Measurements from ENCODE around the gene TMEM186.

Gene TMEM186

DNA sequence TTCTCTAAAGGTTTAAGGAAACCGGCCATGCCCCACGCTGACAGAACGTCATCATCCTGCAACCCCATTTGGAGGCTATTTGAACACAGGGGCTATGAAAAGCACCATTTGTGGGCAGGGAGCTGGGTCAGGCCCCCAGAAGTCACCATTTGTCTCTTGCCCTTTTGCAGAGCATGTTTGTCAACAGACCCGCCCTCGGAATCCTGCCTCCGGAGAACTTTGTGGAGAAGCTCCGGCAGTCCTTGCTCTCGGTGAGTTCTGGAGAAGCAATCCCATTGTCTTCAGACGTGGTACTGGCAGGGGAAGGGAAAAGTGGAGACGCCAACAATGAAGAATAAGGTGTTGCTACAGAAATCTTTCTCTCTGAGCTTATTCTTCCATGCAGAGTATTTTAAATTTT, 33.5 kb downstream of the TMEM186 start:
- DNase-seq (ENCODE audit: low read depth in 1 of 2, low spot score in 1 of 2) = no peak
- H3K27me3 ChIP-seq (ENCODE audit: insufficient read depth, poor library complexity, severe bottlenecking) = no peaks in the 10 kb centered on the region
- TF ChIP-seq POLR2AphosphoS5 (IDR thresholded peaks at IDR 0.05; ENCODE audit: low read depth) (no peak), GABPA (IDR thresholded peaks at IDR 0.05; ENCODE audit: low read depth) (no peak), SPI1 (IDR thresholded peaks at IDR 0.05; ENCODE audit: borderline replicate concordance, low read depth) (no peak)
- TF ChIP-seq, protein P1, sequence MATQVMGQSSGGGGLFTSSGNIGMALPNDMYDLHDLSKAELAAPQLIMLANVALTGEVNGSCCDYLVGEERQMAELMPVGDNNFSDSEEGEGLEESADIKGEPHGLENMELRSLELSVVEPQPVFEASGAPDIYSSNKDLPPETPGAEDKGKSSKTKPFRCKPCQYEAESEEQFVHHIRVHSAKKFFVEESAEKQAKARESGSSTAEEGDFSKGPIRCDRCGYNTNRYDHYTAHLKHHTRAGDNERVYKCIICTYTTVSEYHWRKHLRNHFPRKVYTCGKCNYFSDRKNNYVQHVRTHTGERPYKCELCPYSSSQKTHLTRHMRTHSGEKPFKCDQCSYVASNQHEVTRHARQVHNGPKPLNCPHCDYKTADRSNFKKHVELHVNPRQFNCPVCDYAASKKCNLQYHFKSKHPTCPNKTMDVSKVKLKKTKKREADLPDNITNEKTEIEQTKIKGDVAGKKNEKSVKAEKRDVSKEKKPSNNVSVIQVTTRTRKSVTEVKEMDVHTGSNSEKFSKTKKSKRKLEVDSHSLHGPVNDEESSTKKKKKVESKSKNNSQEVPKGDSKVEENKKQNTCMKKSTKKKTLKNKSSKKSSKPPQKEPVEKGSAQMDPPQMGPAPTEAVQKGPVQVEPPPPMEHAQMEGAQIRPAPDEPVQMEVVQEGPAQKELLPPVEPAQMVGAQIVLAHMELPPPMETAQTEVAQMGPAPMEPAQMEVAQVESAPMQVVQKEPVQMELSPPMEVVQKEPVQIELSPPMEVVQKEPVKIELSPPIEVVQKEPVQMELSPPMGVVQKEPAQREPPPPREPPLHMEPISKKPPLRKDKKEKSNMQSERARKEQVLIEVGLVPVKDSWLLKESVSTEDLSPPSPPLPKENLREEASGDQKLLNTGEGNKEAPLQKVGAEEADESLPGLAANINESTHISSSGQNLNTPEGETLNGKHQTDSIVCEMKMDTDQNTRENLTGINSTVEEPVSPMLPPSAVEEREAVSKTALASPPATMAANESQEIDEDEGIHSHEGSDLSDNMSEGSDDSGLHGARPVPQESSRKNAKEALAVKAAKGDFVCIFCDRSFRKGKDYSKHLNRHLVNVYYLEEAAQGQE (IDR thresholded peaks at IDR 0.05; ENCODE audit: insufficient replicate concordance, low read depth) = no peak
- TF ChIP-seq, protein P2, sequence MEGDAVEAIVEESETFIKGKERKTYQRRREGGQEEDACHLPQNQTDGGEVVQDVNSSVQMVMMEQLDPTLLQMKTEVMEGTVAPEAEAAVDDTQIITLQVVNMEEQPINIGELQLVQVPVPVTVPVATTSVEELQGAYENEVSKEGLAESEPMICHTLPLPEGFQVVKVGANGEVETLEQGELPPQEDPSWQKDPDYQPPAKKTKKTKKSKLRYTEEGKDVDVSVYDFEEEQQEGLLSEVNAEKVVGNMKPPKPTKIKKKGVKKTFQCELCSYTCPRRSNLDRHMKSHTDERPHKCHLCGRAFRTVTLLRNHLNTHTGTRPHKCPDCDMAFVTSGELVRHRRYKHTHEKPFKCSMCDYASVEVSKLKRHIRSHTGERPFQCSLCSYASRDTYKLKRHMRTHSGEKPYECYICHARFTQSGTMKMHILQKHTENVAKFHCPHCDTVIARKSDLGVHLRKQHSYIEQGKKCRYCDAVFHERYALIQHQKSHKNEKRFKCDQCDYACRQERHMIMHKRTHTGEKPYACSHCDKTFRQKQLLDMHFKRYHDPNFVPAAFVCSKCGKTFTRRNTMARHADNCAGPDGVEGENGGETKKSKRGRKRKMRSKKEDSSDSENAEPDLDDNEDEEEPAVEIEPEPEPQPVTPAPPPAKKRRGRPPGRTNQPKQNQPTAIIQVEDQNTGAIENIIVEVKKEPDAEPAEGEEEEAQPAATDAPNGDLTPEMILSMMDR (IDR thresholded peaks at IDR 0.05; ENCODE audit: insufficient read depth, low read length) = no peak
- H3K27ac ChIP-seq (replicated peaks) = no peak overlapping the region
- no peak overlapping the region for H3K4me3 ChIP-seq (replicated peaks; ENCODE audit: insufficient read depth, low read length)

DNA sequence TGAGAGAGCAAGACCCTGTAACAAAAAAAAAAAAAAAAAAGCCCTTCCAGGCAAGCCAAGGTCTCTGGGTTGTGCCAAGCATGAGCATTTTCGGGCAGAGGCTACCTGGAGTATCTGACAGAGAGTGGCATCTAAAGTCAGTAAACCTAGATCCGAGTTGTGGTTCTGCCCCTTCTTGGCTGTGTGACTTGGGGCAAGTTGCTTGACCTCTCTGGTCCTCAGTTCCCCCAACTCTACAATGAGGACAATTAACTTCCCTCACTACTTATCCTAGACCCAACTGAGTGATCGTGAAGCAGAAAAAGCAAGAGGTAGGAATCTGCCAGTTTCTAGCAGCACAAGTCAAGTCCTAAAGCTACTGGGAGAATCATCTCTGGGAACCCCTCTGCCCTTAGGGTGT, 34.4 kb downstream of the TMEM186 start:
- DNase-seq (ENCODE audit: low read depth in 1 of 2, low spot score in 1 of 2) = no peak
- H3K27ac ChIP-seq (replicated peaks) = no peak overlapping the region
- TF ChIP-seq, protein P1 (IDR thresholded peaks at IDR 0.05; ENCODE audit: insufficient replicate concordance, low read depth) = no peak
- TF ChIP-seq GABPA (IDR thresholded peaks at IDR 0.05; ENCODE audit: low read depth) (no peak), POLR2AphosphoS5 (IDR thresholded peaks at IDR 0.05; ENCODE audit: low read depth) (no peak), SPI1 (IDR thresholded peaks at IDR 0.05; ENCODE audit: borderline replicate concordance, low read depth) (no peak)
- TF ChIP-seq, protein P2 (IDR thresholded peaks at IDR 0.05; ENCODE audit: insufficient read depth, low read length) = no peak
- no peaks in the 10 kb centered on the region for H3K27me3 ChIP-seq (ENCODE audit: insufficient read depth, poor library complexity, severe bottlenecking)
- no peak overlapping the region for H3K4me3 ChIP-seq (replicated peaks; ENCODE audit: insufficient read depth, low read length)

DNA sequence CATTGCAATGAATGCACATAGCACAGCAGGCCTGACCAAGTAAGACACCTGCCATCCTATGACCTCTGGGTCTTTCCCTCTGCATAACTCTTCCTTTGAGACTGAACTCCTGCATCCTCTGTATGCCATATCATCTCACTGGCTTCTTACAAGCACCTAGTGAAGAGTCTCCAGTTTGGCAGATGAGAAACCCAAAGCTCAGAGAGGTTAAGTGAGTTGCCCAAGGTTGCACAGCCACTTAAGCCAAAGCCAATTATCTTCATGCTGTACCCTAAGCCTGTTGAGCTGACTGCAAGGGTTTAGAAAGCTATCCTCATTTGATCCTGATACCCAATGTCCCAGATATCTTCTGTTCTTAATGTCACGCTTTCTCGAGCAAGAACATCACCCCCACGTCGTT, 35.2 kb downstream of the TMEM186 start:
- DNase-seq (ENCODE audit: low read depth in 1 of 2, low spot score in 1 of 2) = no peak
- Histone ChIP-seq H3K27me3 (ENCODE audit: insufficient read depth, poor library complexity, severe bottlenecking) (no peaks in the 10 kb centered on the region), H3K27ac (replicated peaks) (no peak overlapping the region), H3K4me3 (replicated peaks; ENCODE audit: insufficient read depth, low read length) (no peak overlapping the region)
- TF ChIP-seq, protein P1 (IDR thresholded peaks at IDR 0.05; ENCODE audit: insufficient replicate concordance, low read depth) = no peak
- TF ChIP-seq, protein P2 (IDR thresholded peaks at IDR 0.05; ENCODE audit: insufficient read depth, low read length) = no peak
- TF ChIP-seq GABPA (IDR thresholded peaks at IDR 0.05; ENCODE audit: low read depth) (no peak), SPI1 (IDR thresholded peaks at IDR 0.05; ENCODE audit: borderline replicate concordance, low read depth) (no peak), POLR2AphosphoS5 (IDR thresholded peaks at IDR 0.05; ENCODE audit: low read depth) (no peak)

Measured in HL-60 (cell line).